ENCODE data around the gene RIN2.

DNA sequence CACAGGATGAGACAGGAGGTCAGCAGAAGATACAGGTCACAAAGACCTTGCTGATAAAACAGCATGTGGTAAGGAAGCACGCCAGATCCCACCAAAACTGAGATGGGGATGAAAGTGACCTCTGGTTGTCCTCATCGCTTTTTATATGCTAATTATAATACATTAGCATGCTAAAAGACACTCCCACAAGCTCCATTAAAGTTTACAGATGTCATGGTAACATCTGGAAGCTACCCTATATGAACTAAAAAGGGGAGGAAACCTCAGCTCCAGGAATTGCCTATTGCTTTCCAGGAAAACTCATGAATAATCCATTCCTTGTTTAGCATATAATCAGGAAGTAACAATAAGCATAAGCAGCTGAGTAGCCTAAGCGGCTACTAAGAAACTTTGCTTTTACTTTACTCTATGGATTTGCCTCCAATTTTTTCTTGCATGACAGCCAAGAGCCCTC, 8.4 kb upstream of the RIN2 start:
- TF ChIP-seq CTCF (conservative IDR thresholded peaks at IDR 0.05) (no peak), ZFX (IDR thresholded peaks at IDR 0.05) (no peak)

Data from C4-2B (cell line).